Stomach (tissue), 9 donors: ENCODE measurements around the gene CFAP92. TPM values are rescaled to one million over a fixed set of nuclear protein-coding genes. Genes with fewer than 3 reads are reported as not detected.

ENCODE experiments used
- DNase-seq, 2 donors: peaks; one replicate each; pipeline versions ENCODE4 v3.0.0 to v3.0.0-alpha.2; 2013 to 2019
- H3K27ac ChIP-seq, 5 donors: fragments of 200-600 bp in 4 of 5; sonication (generic) in 4 of 5; one replicate each; pipeline ENCODE4 v1.5.1; 2013 to 2019; ENCODE audit warnings: mild to moderate bottlenecking in 1 of 5, moderate library complexity in 1 of 5
- H3K27me3 ChIP-seq, 3 donors: fragments of 200-600 bp; sonication (generic); one replicate each; pipeline ENCODE4 v1.5.1; 2017 to 2019; ENCODE audit warnings: mixed run types in 1 of 3
- H3K36me3 ChIP-seq, 4 donors: fragments of 200-600 bp; sonication (generic); 1 replicate in 3 of 4; 2 replicates in 1 of 4; pipeline ENCODE4 v1.5.1; 2016 to 2019
- H3K4me1 ChIP-seq, 4 donors: fragments of 200-600 bp; sonication (generic); one replicate each; pipeline ENCODE4 v1.5.1; 2016 to 2019
- H3K4me3 ChIP-seq, 4 donors: fragments of 200-600 bp; sonication (generic) in 3 of 4; one replicate each; pipeline ENCODE4 v1.5.1; 2016 to 2019; ENCODE audit warnings: mild to moderate bottlenecking in 1 of 4
- H3K9me3 ChIP-seq, 4 donors: fragments of 200-600 bp; sonication (generic); one replicate each; pipeline ENCODE4 v1.5.1; 2016 to 2019
- EP300 ChIP-seq: sonication (generic); formaldehyde crosslinking; IDR thresholded peaks from one replicate; pipeline ENCODE4 v1.6.1; 2017; ENCODE audit warnings: antibody characterized with exemption
- POLR2A ChIP-seq, 4 donors: fragments of 450-650 bp; IDR thresholded peaks; one replicate each; pipeline ENCODE4 v1.6.1; 2016; ENCODE audit warnings: antibody characterized with exemption in 4 of 4, control low read depth in 2 of 4, mild to moderate bottlenecking in 1 of 4, moderate library complexity in 1 of 4
- POLR2AphosphoS5 ChIP-seq, 3 donors: sonication (generic); formaldehyde crosslinking; IDR thresholded peaks; one replicate each; pipeline ENCODE4 v1.6.1; 2016; ENCODE audit warnings: antibody characterized with exemption in 3 of 3
- WGBS, 5 donors: extraction: QIAGEN DNeasy Blood & Tissue Kit in 3 of 5; methylation state at CpG; one replicate each; pipeline versions ENCODE4 v1.1.5 to v1.1.7; 2013 to 2018; 5-methylcytosine and 5-hydroxymethylcytosine counted together
- intact Hi-C: fragments of 100-400 bp; cut with DNase I; formaldehyde crosslinking; loops from one replicate; pipeline ENCODE4 v1.15.1; 2023; ENCODE audit warnings: low total_unique reads
- polyA plus RNA-seq, 3 donors: library from polyadenylated mRNA; stranded (reverse); fragments of 200-250 nt; gene quantifications; one replicate each; pipeline ENCODE4 v1.2.3, GENCODE V29; 2013
- total RNA-seq, 5 donors: library from RNA; depleted of rRNA; stranded (reverse); fragments of >200 nt; gene quantifications; one replicate each; pipeline versions ENCODE4 v1.1.0 to v1.2.3, GENCODE V29; 2014 to 2016
- TF ChIP-seq, protein P1 (sequence below), 7 experiments: fragments of 450-650 bp in 4 of 7; fragments of 200-600 bp in 3 of 7; sonication (generic) in 3 of 7; IDR thresholded peaks; one replicate each; pipeline ENCODE4 v1.5.1; 2016 to 2019; ENCODE audit warnings: antibody characterized with exemption in 7 of 7, control low read depth in 2 of 7, mild to moderate bottlenecking in 1 of 7
- donor health status: healthy with polysubstance abuse.
- donor health status: Bipolar disorder and iron deficiency.
- donor health status: healthy.

Gene CFAP92
- total and polyA plus RNA-seq, 8 donors, result 0.50 to 13.4 (median 2.3) TPM

DNA sequence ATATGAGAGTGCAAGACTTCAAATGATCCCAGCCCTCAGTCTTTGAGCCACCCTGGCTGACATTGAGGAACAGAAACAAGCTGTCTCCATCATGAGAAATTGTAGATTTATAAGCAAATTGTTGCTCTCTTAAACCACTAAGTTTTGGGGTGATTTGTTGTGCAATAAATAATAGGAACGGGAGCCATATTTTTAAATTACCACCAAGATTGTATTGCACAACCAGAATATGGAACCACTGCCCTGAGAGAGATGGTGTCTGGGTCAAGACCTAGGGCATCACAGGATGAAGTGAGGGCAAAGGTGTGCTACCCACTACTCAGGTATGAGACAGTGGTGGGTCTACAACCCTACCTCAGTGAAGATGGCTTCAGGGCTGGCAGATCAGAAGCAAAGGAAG is 2.3 kb upstream of the CFAP92 start:
- TF ChIP-seq POLR2A (IDR thresholded peaks at IDR 0.05), result no peak
- TF ChIP-seq, protein P1, sequence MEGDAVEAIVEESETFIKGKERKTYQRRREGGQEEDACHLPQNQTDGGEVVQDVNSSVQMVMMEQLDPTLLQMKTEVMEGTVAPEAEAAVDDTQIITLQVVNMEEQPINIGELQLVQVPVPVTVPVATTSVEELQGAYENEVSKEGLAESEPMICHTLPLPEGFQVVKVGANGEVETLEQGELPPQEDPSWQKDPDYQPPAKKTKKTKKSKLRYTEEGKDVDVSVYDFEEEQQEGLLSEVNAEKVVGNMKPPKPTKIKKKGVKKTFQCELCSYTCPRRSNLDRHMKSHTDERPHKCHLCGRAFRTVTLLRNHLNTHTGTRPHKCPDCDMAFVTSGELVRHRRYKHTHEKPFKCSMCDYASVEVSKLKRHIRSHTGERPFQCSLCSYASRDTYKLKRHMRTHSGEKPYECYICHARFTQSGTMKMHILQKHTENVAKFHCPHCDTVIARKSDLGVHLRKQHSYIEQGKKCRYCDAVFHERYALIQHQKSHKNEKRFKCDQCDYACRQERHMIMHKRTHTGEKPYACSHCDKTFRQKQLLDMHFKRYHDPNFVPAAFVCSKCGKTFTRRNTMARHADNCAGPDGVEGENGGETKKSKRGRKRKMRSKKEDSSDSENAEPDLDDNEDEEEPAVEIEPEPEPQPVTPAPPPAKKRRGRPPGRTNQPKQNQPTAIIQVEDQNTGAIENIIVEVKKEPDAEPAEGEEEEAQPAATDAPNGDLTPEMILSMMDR (IDR thresholded peaks at IDR 0.05), result no peak
- TF ChIP-seq EP300, result no peak
- TF ChIP-seq POLR2AphosphoS5 (IDR thresholded peaks at IDR 0.05), result no peak
- no peaks in the 10 kb centered on the region for H3K36me3 ChIP-seq
- WGBS, 5 donors, result 78 to 93% (median 87%) methylated on average over 1 of the region's 1 CpG
- DNase-seq, result no peak
- H3K9me3 ChIP-seq, result no peaks in the 10 kb centered on the region
- peaks cover 0 to 13% (median 10%) of the 10 kb centered on the region in 3 donors for H3K27me3 ChIP-seq
- no peak overlapping the region for H3K27ac ChIP-seq
- H3K4me3 ChIP-seq, result no peak overlapping the region
- intact Hi-C loops, result no loop called here
- peaks cover 13 to 35% (median 30%) of the 10 kb centered on the region in 4 donors for H3K4me1 ChIP-seq

DNA sequence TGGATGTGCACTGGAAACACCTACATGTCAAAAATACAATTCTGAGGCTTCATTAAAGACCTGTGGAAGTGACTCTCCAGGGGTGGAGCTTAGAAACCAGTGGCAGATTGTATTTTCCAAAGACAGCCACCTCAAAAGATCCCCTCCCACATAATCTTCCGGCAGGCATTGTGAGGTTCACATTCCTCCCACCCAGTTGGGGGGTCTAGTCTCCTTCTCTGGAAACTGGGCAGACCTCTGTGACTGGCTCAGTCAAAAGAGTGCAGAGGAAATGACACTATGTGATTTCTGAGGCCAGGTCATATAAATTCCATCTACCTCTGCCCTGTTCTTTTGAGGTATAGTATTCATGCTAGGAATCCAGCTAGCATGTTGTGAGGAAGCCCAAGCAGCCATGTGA is 1.9 kb upstream of the CFAP92 start:
- intact Hi-C loops, result no loop called here
- Histone ChIP-seq H3K4me3 (no peak overlapping the region), H3K9me3 (no peaks in the 10 kb centered on the region), H3K36me3 (no peaks in the 10 kb centered on the region), H3K4me1 (peaks cover 13 to 30% (median 25%) of the 10 kb centered on the region in 4 donors), H3K27me3 (peaks cover 0 to 8% (median 5%) of the 10 kb centered on the region in 3 donors), H3K27ac (no peak overlapping the region)
- TF ChIP-seq EP300 (no peak), POLR2A (IDR thresholded peaks at IDR 0.05) (no peak), POLR2AphosphoS5 (IDR thresholded peaks at IDR 0.05) (no peak)
- TF ChIP-seq, protein P1 (IDR thresholded peaks at IDR 0.05), result no peak
- DNase-seq, result no peak
- 81 to 100% (median 91%) methylated on average over 1 of the region's 1 CpG for WGBS, 5 donors

DNA sequence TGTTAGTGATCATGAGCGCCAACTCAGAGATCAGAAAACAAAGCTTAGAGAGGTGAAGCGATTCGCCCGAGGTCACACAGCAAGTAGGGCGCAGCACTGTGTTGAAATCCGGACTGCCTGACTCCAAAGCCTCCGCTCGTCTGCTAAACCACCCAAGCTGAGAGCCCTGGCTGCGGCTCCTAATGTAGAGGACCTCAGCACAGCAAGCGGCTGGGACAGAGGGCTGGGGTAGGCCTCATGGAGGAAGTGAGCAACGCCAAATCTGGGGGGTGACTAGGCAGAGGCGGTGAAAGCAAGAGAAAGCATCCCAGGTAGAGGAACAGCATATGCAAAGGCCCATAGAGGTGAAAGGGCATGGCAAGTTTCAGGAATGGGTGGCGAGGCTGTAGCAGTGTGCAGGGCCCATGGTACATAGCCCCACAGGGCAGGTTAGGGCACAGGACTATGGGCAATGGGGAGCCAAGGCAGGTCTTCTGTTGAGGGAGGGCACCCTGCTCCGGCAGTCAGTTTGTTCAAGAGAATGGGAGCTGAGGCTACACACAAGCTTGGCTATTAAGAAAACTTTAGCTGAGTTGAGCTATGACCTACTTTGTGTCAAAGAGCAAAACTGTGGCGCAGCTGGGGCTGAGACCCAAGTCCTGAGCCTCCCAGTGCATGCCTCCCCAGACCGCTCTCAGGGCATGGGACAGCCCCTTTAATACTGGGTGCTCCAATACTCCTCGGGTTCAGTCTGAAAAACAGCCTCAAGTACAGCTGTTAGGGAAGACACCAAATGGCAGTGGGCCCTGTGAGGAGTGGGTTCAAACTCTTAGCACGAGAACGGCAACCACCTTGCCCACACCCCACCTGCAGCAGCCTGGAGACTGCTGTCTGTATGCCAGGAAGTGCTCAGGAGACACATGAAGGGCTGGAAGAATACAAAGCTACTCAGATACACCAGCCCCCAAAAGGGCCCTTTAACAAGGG is 988 bp upstream of the CFAP92 start:
- Histone ChIP-seq H3K27me3 (no peaks in the 10 kb centered on the region), H3K27ac (peak overlapping the region in 1 of 5 donors; percentile 54), H3K4me1 (peaks cover 13 to 24% (median 21%) of the 10 kb centered on the region in 4 donors), H3K4me3 (peak overlapping the region in 2 of 4 donors; percentile 55 to 57), H3K9me3 (no peaks in the 10 kb centered on the region), H3K36me3 (no peaks in the 10 kb centered on the region)
- no peak for DNase-seq
- TF ChIP-seq, protein P1 (IDR thresholded peaks at IDR 0.05), result no peak
- no peak for TF ChIP-seq POLR2A (IDR thresholded peaks at IDR 0.05)
- no peak for TF ChIP-seq POLR2AphosphoS5 (IDR thresholded peaks at IDR 0.05)
- TF ChIP-seq EP300, result no peak
- WGBS, 5 donors, result 76 to 84% (median 82%) methylated on average over 18 to 19 of the region's 19 CpGs
- intact Hi-C loops, result no loop called here

DNA sequence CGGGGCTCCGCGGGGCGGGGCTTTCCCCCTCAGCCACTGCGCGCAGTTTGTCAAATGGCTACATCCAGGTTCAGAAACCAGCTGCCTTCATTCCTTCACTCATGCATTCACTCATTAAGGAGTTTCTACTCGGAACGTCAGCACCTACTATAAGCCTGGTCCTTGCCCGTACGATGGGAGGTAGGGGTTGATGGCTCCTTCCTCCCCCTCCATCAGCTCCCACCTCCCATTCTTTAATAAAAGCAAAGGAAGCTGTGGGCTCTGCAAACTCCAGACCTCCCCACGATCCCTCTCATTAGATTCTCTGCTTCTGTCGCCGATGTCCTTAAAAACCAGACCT is 267 bp upstream of the CFAP92 start:
- TF ChIP-seq EP300 (no peak), POLR2A (IDR thresholded peaks at IDR 0.05) (no peak), POLR2AphosphoS5 (IDR thresholded peaks at IDR 0.05) (no peak)
- TF ChIP-seq, protein P1 (IDR thresholded peaks at IDR 0.05), result no peak
- 1 to 5% (median 3%) methylated on average over 12 to 13 of the region's 13 CpGs for WGBS, 5 donors
- no peak for DNase-seq
- Histone ChIP-seq H3K4me3 (peak overlapping the region; percentile 40 to 57 (median 56)), H3K9me3 (no peaks in the 10 kb centered on the region), H3K27me3 (no peaks in the 10 kb centered on the region), H3K27ac (peak overlapping the region in 2 of 5 donors; percentile 54 to 56), H3K4me1 (peaks cover 13 to 22% (median 21%) of the 10 kb centered on the region in 4 donors), H3K36me3 (no peaks in the 10 kb centered on the region)
- intact Hi-C loops, result no loop called here
